Stimulated activated CD4-positive, alpha-beta T cell treated with anti-CD3 and anti-CD28 coated beads, Interleukin-1b, Interleukin-23, amount 100 ng/mL, for 1 hour (primary cell): ENCODE measurements around the gene EFNA3.

Experiments
- DNase-seq, 2 donors: peaks; one replicate each; pipeline ENCODE4 v3.0.0-alpha.2; 2020; ENCODE audit warnings: low read depth in 2 of 2

The EFNA3 gene

GRCh38 chr1:155083865-155084721 is 5.5 kb downstream of the EFNA3 start:
- no peak for DNase-seq

GRCh38 chr1:155084722-155085503 is 6.3 kb downstream of the EFNA3 start:
- peak; percentile 68 to 83 for DNase-seq

- peak; percentile 42 to 57 for DNase-seq
These were observed 7.0 kb downstream of the EFNA3 start for GRCh38 chr1:155085504-155086127.

- DNase-seq = peak; percentile 59 to 77
These were observed 7.6 kb downstream of the EFNA3 start for GRCh38 chr1:155086128-155086741.

- no peak for DNase-seq
These were observed 8.4 kb downstream of the EFNA3 start for GRCh38 chr1:155086856-155087535.

GRCh38 chr1:155091071-155092051 is 12.7 kb downstream of the EFNA3 start:
- peak; percentile 56 to 70 for DNase-seq

GRCh38 chr1:155092131-155092530 is 13.5 kb downstream of the EFNA3 start:
- no peak for DNase-seq

- no peak for DNase-seq
These were observed 14.0 kb downstream of the EFNA3 start for GRCh38 chr1:155092641-155093040.

GRCh38 chr1:155093911-155094621 is 15.4 kb downstream of the EFNA3 start:
- DNase-seq = no peak

GRCh38 chr1:155094622-155094948 is 15.9 kb downstream of the EFNA3 start:
- no peak for DNase-seq

- DNase-seq = no peak
These were observed 20.7 kb downstream of the EFNA3 start for GRCh38 chr1:155099331-155099730.

- DNase-seq = no peak
These were observed 24.7 kb downstream of the EFNA3 start for GRCh38 chr1:155103325-155103724.

- no peak for DNase-seq
These were observed 26.2 kb downstream of the EFNA3 start for GRCh38 chr1:155104605-155105534.

- no peak for DNase-seq
These were observed 27.0 kb downstream of the EFNA3 start for GRCh38 chr1:155105604-155106011.

- DNase-seq = no peak
These were observed 28.2 kb downstream of the EFNA3 start for GRCh38 chr1:155106862-155107261.

- DNase-seq = no peak
These were observed 28.9 kb downstream of the EFNA3 start for GRCh38 chr1:155107309-155108264.

GRCh38 chr1:155108296-155108695 is 29.7 kb downstream of the EFNA3 start:
- DNase-seq = no peak
